K562 (cell line): Measurements from ENCODE around the gene ATP6V0A1. TPM values are rescaled to one million over a fixed set of nuclear protein-coding genes. Genes with fewer than 3 reads are reported as not detected.
A peak's percentile ranks its signal among the peaks of the same experiment; 100 is the strongest.

Experiments used
- CTBP1 ChIP-seq: fragments of 450-650 bp; IDR thresholded peaks from 2 replicates; pipeline ENCODE4 v1.6.1; 2016; ENCODE audit warnings: borderline replicate concordance
- MTA3 ChIP-seq: fragments of 450-650 bp; formaldehyde crosslinking; IDR thresholded peaks from 2 replicates; pipeline ENCODE4 v1.6.1; 2017; ENCODE audit warnings: mild to moderate bottlenecking, borderline replicate concordance
- RAD21 ChIP-seq, 2 experiments: fragments of 250-450 bp in 1 of 2; fragments of 450-650 bp in 1 of 2; sonication (Bioruptor Pico) in 1 of 2; formaldehyde crosslinking in 1 of 2; IDR thresholded peaks in 1 of 2; conservative IDR thresholded peaks in 1 of 2; 2 replicates each; pipeline versions ENCODE4 v1.4.0 to v1.8.0; 2020 to 2022; ENCODE audit warnings: mild to moderate bottlenecking in 2 of 2, moderate library complexity in 1 of 2
- TEAD4 ChIP-seq, 2 experiments: sonication (generic) in 1 of 2; formaldehyde crosslinking in 1 of 2; IDR thresholded peaks; 2 replicates each; pipeline versions ENCODE4 v1.6.1 to v1.8.0; 2012 to 2022; ENCODE audit warnings: borderline replicate concordance in 1 of 2, inconsistent platforms in 1 of 2, low read length in 1 of 2, mild to moderate bottlenecking in 1 of 2, missing genetic modification reagents in 1 of 2
- polyA plus RNA-seq, 8 experiments: library from polyadenylated mRNA; depleted of rRNA in 4 of 8; stranded (reverse) in 5 of 8; unstranded in 3 of 8; fragments of >200 nt; fragmentation: Nextera tagmentation in 2 of 8; fragmentation: Illumina TruSeq in 1 of 8; extraction: Ambion mirVana in 2 of 8; extraction: Trizol in 1 of 8; gene quantifications; 2 replicates each; pipeline versions ENCODE4 v1.2.1 to v1.2.3, GENCODE V29; 2011 to 2014; ENCODE audit warnings: inconsistent platforms in 1 of 8, missing spikeins in 1 of 8
- total RNA-seq, 7 experiments: library from RNA; depleted of rRNA in 6 of 7; stranded (reverse); fragments of >200 nt in 6 of 7; fragmentation: Illumina TruSeq in 2 of 7; extraction: Trizol in 2 of 7; gene quantifications; 2 replicates each; pipeline versions ENCODE4 v1.2.1 to v1.2.3, GENCODE V29; 2011 to 2021; ENCODE audit warnings: low replicate concordance in 1 of 7
- TF ChIP-seq, protein P1 (sequence below), 3 experiments: IDR thresholded peaks in 2 of 3; conservative IDR thresholded peaks in 1 of 3; 2 replicates each; pipeline ENCODE4 v1.5.1; 2011 to 2012; ENCODE audit warnings: low read length in 3 of 3, mild to moderate bottlenecking in 3 of 3, control low read depth in 2 of 3, improper control_type of control experiment in 1 of 3, inconsistent platforms in 1 of 3, low read depth in 1 of 3, mixed read lengths in 1 of 3, moderate library complexity in 1 of 3; ENCODE audit not compliant: insufficient read depth in 2 of 3

ATP6V0A1 gene
- total and polyA plus RNA-seq, 9 of the 15 experiments (the other 6 are each of a cell fraction or from before 2014, with no cell fraction given), result 11.8 to 158 (median 75.5) TPM

GRCh38 chr17:42428141-42428944 is 30.3 kb upstream of the ATP6V0A1 start (continued):
- TF ChIP-seq RAD21 (CRISPR knock-in tag; conservative IDR thresholded peaks at IDR 0.05 in 1 of 2, IDR thresholded peaks at IDR 0.05 in 1 of 2) (peak; percentile 49 to 69), CTBP1 (0 out of 2 replicates have a peak, but pooled peaks have one; percentile 13), TEAD4 (IDR thresholded peaks at IDR 0.05; ENCODE audit: low read length) (peak; percentile 47; the same call in 1 of the 2 replicates), TEAD4 (CRISPR knock-in tag; IDR thresholded peaks at IDR 0.05; ENCODE audit: borderline replicate concordance) (no peak), MTA3 (peak; percentile 24; the same call in 1 of the 2 replicates)
- TF ChIP-seq, protein P1, sequence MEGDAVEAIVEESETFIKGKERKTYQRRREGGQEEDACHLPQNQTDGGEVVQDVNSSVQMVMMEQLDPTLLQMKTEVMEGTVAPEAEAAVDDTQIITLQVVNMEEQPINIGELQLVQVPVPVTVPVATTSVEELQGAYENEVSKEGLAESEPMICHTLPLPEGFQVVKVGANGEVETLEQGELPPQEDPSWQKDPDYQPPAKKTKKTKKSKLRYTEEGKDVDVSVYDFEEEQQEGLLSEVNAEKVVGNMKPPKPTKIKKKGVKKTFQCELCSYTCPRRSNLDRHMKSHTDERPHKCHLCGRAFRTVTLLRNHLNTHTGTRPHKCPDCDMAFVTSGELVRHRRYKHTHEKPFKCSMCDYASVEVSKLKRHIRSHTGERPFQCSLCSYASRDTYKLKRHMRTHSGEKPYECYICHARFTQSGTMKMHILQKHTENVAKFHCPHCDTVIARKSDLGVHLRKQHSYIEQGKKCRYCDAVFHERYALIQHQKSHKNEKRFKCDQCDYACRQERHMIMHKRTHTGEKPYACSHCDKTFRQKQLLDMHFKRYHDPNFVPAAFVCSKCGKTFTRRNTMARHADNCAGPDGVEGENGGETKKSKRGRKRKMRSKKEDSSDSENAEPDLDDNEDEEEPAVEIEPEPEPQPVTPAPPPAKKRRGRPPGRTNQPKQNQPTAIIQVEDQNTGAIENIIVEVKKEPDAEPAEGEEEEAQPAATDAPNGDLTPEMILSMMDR (IDR thresholded peaks at IDR 0.05 in 2 of 3, conservative IDR thresholded peaks at IDR 0.05 in 1 of 3; ENCODE audit: insufficient read depth in 2 of 3, low read depth in 1 of 3, low read length in 3 of 3), result peak; percentile 71 to 76 (median 73)
